ENCODE data around the gene TPPP2.
"Not testable (repeated sequence)": the region's sequence is repeated elsewhere in the genome, so short reads cannot be mapped to it uniquely, and the experiment has no call there.

The TPPP2 gene

DNA sequence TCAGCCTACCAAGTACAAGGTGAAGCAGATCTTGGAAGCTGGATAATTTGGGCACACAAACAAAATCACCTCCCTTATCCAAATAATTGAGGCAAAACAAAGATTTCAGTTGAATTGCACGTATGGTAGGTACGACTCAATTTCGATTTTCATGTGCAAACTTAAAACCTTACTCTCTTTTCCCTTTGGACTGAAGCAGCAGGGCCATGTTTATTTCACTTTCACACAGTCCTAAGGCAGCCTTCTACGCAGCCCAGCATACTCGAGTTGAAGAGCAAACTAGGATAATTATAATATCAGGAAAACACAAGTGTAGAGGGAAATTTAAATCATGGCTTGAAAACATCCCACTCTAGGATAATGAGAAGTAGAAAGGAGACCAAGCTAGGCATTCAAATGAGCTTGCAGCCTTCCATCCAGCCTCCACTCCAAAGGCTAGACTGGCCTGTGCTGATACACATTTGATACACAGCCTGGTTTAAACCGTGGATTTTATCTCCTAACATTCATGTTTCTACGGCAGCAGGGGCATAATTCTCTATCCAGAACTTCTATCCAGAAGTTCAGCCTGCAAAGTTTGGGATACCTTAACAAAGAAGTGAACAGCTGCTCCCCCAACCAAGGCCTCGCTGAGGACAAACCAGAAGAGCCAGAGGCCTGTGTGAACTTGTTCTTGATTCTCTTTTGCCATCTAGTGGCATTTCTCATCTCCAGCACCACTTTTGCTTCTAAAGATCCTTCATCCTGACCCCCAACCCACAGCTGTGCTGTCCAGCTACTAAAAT lies 9.8 kb downstream of the TPPP2 start:
- DNase-seq, result peak; percentile 4

DNA sequence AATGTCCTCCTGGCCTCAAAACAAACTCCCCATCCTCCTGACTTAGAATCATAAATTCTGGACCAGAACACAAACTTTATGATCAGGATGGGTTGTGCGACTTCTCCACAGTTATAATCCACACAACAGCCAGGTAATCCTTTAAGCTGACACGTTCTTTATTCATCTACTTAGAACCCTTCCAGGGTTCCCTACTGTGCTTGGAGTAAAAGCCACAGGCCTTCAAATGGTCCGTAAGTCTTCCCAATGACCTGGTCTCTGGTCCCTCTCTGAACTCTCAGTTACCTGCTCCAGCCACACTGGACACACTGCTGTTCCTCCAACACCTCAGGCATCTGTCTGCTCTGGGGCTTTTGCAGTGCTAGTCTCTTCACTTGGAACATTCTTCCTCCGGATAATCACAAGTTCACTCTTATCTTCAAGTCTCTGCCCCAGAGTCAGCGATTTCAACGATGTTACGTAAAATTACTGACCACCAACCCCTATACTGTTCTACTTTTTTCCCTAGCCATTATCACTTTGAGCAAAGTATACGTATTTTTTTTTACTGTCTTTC lies 10.4 kb downstream of the TPPP2 start:
- no peak for DNase-seq

DNA sequence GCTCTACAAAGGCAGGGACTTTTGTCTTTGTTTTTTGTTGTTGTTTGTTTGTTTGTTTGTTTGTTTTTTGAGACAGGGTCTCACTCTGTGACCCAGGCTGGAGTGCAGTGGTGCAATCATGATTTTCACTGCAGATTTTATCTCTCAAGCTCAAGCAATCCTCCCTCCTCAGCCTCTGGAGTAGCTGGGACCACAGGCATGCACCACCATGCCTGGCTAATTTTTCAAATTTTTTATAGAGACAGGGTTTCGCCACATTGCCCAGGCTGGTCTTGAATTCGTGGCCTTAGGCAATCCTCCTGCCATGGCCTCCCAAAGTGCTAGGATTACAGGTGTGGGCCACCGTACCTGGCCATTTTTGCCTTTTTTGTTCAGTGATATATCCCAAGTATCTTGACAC lies 10.9 kb downstream of the TPPP2 start:
- not testable (repeated sequence) for DNase-seq

DNA sequence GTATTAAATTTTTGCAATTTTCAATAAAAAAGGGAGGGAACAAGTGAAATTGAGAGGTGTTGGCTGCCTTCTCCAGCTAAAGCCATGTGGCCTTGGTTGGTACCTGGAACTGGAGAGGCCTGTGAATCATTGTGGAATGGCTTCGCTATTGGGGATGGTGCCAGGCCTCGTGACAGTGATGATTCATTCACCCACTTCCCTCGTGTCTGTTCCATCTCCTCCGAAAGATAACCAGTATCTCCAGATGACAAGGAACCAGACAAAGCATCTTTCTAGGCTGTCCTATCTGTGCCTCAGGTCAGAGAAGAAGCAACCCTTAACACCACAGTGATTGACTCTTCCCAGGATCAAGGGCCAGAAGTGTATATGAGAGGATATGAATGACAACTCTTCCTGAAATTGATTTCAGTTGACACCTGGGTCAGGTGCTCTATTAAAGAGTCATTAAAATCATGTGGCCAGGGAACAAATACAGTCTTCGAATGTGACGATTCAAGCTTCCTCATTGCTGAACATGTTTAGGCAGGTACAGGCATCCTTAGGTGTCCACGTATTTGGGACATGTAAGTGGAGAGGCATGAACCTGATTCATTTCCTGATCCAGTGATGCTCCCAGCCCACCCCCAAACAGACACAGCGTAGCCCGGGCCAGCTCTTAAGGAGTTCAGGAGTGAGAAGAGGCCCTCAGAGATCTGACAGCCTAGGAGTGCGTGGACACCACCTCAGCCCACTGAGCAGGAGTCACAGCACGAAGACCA lies 11.8 kb downstream of the TPPP2 start, which contains the start of gene RNASE7:
TSS of gene RNASE7 (plus strand) at position 687 of the 758 bp plus-strand sequence. CDS start 631 bp downstream, outside the sequence.
- no peak for DNase-seq

DNA sequence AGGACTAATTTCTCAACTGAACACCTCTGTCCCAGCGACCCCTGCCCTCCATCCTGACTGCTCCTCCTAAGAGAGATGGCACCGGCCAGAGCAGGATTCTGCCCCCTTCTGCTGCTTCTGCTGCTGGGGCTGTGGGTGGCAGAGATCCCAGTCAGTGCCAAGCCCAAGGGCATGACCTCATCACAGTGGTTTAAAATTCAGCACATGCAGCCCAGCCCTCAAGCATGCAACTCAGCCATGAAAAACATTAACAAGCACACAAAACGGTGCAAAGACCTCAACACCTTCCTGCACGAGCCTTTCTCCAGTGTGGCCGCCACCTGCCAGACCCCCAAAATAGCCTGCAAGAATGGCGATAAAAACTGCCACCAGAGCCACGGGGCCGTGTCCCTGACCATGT lies 12.9 kb downstream of the TPPP2 start:
- DNase-seq, result no peak

DNA sequence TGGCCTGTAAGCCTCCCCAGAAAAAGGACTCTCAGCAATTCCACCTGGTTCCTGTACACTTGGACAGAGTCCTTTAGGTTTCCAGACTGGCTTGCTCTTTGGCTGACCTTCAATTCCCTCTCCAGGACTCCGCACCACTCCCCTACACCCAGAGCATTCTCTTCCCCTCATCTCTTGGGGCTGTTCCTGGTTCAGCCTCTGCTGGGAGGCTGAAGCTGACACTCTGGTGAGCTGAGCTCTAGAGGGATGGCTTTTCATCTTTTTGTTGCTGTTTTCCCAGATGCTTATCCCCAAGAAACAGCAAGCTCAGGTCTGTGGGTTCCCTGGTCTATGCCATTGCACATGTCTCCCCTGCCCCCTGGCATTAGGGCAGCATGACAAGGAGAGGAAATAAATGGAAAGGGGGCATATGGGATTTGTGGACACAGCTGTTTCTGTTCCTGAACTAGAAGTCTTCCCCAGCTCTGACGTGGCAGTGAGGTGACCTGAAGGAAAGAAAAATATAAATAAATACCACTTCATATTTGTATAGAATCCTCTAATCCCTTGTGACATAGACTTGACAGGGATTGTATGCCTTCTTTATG lies 13.5 kb downstream of the TPPP2 start:
- no peak for DNase-seq

DNA sequence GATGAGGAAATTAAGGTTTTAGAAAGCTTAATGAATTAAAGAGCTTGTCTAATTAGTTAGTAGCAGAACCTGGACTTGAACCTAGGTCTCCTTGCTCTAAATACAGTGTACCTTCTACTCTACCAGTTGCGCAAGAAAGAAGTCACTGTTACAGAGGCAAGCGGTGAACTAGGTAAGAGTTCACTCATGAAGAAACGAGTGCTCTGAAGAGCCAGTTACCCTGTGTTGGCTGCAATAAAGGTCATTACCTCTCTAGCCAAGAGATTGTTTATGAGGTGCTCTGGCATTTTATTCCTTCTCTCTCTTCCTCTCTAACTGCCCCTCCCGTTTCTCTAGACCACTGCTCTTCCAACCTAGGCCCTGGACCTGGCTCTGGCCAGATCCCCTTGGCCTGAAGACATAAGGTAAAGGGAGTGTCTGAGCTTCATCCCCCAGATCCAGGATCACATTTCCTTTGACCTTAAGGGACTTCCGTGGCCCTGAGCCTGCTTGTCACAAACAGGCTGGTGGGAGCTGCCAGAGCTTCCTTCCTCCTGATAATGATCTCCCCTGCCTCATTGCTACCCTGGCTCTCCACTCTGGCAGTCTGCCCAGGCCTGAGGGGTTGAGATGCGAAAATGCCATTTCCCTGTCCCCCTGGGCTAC lies 14.1 kb downstream of the TPPP2 start:
- DNase-seq, result no peak

DNA sequence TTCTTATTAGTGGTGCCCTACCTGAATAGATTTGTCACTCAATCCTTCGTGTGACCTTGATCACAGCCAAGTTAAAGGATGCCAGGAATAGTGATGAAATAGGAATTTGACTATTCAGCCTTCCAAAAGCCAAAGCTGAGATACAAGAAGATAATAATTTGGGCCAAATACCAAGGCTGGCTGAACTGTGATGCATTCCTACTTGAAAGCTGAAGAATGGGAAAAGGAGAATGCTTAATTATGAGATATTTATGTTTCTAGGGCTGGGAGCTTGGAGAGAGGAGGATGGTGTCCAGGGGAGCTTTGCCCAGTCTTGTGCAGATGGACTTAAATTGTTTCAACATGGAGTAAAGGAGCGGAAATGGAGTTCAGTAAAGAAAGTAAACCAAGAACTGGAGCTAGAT lies 17.4 kb downstream of the TPPP2 start:
- DNase-seq, result no peak

DNA sequence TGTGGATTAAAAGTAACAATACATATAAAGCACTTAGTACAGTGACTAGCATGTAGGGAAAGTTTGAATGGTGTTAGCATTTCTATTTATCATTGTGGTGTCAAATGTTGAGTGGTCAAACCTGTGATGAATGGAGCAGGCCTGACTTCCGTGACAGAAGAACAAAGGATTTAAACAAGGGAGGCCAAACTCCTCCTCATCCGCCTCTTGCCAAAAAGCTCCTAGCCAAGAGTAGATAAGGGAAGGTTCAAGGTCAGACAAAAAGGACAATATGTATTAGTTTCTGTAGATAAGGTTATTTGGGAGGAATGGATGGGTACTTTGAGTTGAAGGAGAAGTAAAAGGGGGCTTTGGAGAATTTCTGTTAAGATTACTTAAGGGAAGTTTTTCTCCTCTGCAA lies 18.6 kb downstream of the TPPP2 start:
- DNase-seq, result no peak

DNA sequence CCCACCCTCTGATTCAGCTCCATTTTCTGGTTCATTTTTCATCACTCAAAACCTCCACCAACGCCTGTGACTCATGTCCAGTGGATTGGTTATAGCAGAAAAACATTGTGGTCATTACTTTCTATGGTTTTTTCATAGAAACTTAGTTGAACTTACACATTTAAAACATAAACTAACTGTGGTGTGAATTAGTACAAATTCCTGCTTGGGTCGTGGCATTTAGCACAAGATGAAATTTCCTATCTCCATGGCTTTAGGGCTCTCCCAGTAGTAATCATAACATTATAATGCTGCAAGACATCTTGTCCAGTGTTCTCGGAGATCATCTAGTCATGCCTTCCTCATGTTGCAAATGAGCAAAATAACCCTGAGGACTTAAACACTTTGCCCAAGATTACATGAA lies 19.3 kb downstream of the TPPP2 start:
- no peak for DNase-seq

DNA sequence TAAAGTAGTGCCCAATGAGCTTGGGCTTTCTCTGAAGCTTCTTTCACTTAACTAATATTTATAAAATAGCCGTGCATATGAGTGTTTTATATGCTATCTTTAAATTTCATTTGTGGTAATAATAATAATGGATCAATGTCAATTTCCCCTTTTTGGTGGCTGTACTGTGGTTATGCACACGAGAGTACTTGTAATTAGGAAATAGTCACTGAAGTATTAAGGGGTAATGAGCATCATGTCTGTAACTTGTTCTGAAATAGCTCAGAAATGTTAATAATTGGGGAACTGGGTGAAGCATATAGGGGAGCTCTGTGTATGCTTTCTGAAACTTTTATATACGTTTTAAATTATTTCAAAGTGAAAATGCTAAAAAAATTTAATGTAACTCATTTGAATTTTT lies 20.6 kb downstream of the TPPP2 start:
- no peak for DNase-seq

DNA sequence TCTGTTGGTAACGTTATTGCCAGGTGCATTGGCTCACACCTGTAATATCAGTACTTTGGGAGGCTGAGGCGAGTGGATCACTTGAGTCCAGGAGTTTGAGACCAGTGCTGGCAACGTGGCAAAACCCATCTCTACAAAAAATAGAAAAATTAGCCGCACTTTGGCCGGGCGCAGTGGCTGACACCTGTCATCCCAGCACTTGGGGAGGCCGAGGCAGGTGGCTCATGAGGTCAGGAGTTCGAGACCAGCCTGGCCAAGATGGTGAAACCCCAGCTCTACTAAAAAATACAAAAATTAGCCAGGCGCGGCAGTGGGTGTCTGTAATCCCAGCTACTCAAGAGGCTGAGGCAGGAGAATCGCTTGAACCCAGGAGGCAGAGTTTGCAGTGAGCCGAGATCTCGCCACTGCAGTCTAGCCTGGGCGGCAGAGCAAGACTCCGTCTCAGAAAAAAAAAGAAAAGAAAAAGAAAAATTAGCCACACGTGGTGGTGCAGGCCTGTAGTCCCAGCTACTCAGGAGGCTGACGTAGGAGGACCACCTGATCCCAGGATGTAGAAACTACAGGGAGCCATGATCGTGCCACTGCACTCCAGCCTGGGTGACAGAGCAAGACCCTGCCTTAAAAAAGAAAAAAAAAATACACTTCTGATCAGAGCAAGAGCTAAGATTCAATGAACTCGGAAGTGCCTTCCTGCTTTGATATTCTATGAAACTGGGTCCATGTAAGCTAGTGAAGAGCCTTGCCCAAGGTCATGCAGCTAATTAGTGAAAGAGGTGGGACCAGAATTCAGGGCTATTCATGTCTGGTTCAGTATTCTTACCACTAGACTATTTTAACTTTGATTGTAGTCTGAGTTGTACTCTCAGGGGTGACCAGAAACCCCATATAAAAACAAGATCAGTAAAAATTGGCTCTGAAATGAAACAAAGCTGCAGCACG lies 23.4 kb downstream of the TPPP2 start:
- DNase-seq, result no peak

DNA sequence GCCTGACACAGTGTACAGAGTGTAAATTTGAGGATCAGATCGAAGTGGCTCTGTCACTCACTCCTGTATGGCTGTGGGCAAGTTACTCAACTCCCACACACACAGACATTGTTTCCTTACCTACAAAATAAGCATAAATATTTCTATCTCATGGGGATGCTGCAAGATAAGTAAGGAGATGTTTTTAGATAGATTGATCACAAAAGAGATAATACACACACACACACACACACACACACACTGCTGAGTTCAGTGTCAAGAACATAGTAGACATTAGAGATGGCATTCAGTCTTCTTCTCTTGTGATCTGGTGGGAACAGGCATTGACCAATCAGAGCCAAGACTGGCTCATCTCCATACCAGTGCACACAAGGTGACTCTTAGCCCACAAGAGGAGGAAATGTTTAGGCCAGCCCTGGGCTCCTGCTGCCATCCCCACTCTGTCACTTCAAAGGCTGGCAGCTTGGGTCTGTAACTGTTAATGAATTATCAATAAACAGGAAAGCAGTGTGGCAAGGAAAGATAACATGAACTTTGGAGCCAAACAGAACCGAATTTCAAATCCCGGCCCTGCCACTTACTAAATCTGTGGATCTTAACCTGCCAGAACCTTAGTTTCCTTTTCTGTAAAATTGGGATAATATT lies 24.2 kb downstream of the TPPP2 start:
- no peak for DNase-seq

DNA sequence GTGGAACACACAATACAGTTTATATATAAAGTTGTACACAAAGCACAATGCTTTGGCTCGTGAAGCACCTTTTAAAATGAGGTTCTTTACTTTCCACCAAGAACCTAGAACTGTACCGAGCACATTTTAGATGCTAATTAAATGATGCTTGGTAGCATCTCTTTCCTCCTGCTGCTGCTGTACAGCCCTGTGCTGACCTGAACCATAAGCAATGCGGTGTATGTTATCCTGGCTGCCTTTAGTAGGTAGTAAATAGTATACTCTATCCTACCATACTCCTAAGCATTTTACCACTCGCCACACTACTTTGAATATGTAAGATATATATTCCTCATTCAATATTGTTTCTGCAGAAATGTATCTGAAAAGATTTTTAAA lies 24.7 kb downstream of the TPPP2 start:
- no peak for DNase-seq

DNA sequence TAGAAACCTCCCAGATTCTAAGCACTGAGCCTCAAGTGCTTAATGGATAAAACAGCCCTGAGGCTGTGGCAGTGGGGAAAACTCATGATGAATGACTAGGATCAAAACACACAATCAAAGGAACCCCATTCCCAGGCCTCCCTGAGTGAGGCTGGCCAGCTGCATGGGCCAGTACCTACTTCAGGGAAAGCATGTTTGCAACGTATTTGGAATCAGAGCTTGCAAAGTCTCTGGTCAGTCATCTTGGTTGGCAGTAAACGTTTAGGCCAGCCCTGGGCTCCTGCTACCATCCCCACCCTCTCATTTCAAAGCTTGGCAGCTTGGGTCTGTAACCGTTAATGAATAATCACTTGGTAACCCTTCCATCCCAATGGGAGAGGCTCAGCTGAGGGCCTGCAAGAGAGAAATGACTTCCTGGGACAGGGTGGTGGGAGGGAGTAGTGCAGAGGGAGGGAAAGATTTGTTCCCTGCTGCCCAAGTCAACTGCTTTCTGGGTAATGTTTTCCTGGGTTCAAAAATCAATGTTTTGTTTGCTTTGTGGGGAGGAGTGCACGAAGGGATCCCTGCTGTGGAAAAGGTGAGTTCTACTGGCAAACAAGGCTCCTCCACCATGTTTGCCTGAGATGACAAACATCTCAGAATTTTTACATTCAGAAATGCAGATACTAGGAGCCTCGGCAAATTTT lies 25.6 kb downstream of the TPPP2 start:
- DNase-seq, result no peak

DNA sequence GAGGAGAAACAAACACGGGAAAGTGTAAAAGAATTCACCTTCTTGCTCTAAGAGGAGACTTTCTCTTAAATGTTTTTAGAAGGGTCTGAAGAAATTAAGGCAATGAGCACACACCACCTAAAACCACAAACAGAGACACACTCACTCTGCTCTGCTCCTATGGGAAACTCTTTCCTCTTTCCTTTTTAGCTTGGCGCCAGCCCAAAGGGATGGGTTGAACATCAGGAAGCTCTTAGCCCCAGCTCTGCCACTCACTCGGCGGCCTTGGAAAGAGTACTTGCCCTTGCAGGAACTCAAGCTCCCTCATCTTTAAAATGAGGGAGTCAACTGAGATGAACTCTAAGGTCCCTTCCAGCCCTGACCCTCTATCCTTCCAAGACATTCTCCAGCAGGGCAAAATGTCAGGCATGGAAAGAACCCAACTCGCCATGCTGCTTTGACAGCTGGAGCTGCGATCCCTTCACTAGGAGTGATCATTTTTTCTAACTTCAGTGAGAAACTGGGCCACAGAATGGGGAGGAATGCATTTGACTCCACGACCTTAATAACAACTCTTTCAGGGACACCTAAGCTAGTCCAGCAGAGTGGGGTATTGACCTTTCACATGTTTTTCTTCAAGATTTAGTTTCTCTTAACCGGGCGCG lies 26.6 kb downstream of the TPPP2 start:
- DNase-seq, result no peak

DNA sequence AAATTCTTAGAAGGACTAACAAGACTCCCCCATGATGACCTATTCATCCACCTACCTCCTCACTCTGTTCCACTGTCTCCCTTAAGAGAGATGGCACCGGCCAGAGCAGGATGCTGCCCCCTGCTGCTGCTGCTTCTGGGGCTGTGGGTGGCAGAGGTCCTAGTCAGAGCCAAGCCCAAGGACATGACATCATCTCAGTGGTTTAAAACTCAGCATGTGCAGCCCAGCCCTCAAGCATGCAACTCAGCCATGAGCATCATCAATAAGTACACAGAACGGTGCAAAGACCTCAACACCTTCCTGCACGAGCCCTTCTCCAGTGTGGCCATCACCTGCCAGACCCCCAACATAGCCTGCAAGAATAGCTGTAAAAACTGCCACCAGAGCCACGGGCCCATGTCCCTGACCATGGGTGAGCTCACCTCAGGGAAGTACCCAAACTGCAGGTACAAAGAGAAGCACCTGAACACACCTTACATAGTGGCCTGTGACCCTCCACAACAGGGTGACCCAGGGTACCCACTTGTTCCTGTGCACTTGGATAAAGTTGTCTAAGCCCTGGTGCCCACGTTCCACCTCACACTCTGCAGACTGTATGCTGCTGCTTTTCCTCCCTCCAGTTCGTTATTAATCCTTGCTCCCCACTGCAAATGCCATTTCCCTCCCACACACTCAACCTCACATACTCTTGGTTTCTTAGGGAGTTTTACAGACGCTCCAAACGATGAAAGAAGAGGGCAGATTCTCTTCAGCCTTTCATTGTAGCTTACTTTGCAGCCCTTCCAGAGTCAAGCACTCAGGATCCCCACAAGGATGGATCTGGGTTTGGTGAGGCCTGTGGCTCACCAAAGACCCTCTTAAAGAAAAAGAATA lies 28.0 kb downstream of the TPPP2 start, which contains the start of gene RNASE8:
TSS of gene RNASE8 (plus strand) at position 20 of the 873 bp plus-strand sequence. CDS start at position 91, 71 bp downstream.
- DNase-seq, result no peak

DNA sequence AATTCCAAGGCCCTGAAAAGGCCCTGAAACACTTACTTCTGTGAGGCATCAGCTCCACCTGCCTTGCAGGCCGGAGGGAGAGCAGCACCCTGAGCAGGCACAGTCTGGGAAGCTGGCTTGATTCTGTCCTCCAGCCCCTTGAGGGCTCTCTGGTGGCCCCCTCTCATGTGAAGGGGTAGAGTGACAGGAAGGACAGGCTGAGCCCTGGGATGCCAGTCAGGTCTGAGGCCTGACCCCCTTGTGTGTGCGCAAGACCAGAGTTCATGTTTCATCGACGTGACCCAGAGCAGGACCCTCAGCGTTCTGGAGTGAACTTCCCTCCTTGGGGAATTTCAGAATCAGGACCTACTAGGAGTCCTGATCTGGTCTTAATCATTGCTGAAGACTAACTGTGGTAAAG lies 28.9 kb downstream of the TPPP2 start:
- DNase-seq, result no peak
